AG09309 (cell line): ENCODE results near the gene MYO1H.

Experiments
- DNase-seq: peaks from one replicate; pipeline ENCODE4 v3.0.0-alpha.2; 2010; ENCODE audit warnings: low read depth
- H3K4me3 ChIP-seq: 2 replicates; pipeline ENCODE4 v1.5.1; 2011; ENCODE audit warnings: mild to moderate bottlenecking, low read depth, low read length, moderate library complexity; ENCODE audit not compliant: control insufficient read depth
- CTCF ChIP-seq: IDR thresholded peaks from 2 replicates; pipeline ENCODE4 v1.5.1; 2011; ENCODE audit warnings: mild to moderate bottlenecking, low read depth, low read length, inconsistent platforms; ENCODE audit not compliant: insufficient read depth, control insufficient read depth; ENCODE audit errors: missing control alignments

Gene MYO1H

GRCh38 chr12:109329686-109330085, 18.0 kb upstream of the MYO1H start:
- no peak overlapping the region for H3K4me3 ChIP-seq
- no peak for DNase-seq
- TF ChIP-seq CTCF = no peak

GRCh38 chr12:109330282-109331230, 17.1 kb upstream of the MYO1H start:
- TF ChIP-seq CTCF = no peak
- no peak for DNase-seq

GRCh38 chr12:109331301-109331952, 16.3 kb upstream of the MYO1H start:
- no peak for DNase-seq
- TF ChIP-seq CTCF = no peak
- H3K4me3 ChIP-seq = no peak overlapping the region

More at GRCh38 chr12:109330282-109331230, 17.1 kb upstream of the MYO1H start:
- no peak overlapping the region for H3K4me3 ChIP-seq

DNA sequence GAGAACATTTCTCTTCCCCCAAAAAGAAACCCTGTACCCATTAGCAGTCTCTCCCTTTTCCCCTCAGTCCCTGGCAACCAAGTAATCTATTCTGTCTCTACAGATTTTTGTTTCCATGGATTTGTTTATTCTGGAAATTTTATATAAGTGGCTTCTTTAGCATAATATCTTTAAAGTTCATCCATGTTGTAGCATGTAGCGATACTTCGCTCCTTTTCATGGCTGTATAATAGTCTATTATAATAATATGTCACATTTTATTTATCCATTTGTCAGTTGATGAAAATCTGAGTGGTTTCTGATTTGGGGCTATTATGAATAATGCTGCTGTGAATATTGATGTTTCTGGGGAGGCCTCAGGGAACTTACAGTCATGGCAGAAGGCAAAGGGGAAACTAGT, 12.8 kb upstream of the MYO1H start:
- no peak overlapping the region for H3K4me3 ChIP-seq
- DNase-seq = no peak
- TF ChIP-seq CTCF = no peak

DNA sequence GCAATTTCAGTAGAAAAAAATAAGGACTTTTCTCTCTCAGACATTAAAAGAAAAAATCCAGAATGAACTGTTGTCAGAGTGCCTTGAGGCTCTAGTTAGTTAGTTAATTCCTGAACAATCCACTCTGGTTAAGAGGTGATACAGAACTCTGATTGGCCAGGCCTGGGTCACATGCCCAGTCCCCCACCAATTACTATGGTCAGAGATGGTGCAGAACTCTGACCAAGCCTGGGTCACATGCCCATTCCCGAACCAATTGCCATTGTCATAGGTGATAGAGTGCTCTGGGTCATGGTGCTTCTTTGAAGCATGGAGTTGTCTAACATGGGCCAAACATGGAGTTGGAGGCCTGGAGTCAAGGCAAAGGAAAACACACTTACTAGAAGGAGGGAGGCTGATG, 11.1 kb upstream of the MYO1H start:
- no peak overlapping the region for H3K4me3 ChIP-seq
- no peak for DNase-seq
- no peak for TF ChIP-seq CTCF

GRCh38 chr12:109343677-109344076, 4.0 kb upstream of the MYO1H start:
- no peak overlapping the region for H3K4me3 ChIP-seq
- TF ChIP-seq CTCF = no peak
- DNase-seq = no peak
